Neural cell (in vitro differentiated cells): Measurements from ENCODE around the gene CD2AP.

ENCODE experiments used
- CTCF ChIP-seq: fragments of 450-650 bp; IDR thresholded peaks from 2 replicates; pipeline ENCODE4 v1.5.1; 2014; ENCODE audit warnings: antibody characterized with exemption, mild to moderate bottlenecking, moderate library complexity; ENCODE audit not compliant: poor library complexity, severe bottlenecking
- EP300 ChIP-seq: fragments of 450-650 bp; conservative IDR thresholded peaks from 2 replicates; pipeline ENCODE4 v1.6.1; 2014; ENCODE audit warnings: antibody characterized with exemption, mild to moderate bottlenecking, moderate library complexity; ENCODE audit not compliant: poor library complexity, severe bottlenecking
- EZH2 ChIP-seq: fragments of 200-600, 300-800 bp; shearing (Covaris generic), sonication (generic); IDR thresholded peaks from 2 replicates; pipeline ENCODE4 v1.6.1; 2014; ENCODE audit warnings: antibody characterized with exemption, low read length, borderline replicate concordance, mild to moderate bottlenecking; ENCODE audit not compliant: insufficient read depth, poor library complexity, severe bottlenecking
- MXI1 ChIP-seq: fragments of 450-650 bp; conservative IDR thresholded peaks from 2 replicates; pipeline ENCODE4 v1.6.1; 2014; ENCODE audit warnings: antibody characterized with exemption, mild to moderate bottlenecking; ENCODE audit not compliant: poor library complexity, severe bottlenecking
- POLR2AphosphoS5 ChIP-seq: IDR thresholded peaks from 2 replicates; pipeline ENCODE4 v1.6.1; 2012
- REST ChIP-seq: IDR thresholded peaks from 2 replicates; pipeline ENCODE4 v1.6.1; 2012; ENCODE audit warnings: borderline replicate concordance
- TAF1 ChIP-seq: IDR thresholded peaks from 2 replicates; pipeline ENCODE4 v1.6.1; 2012; ENCODE audit warnings: low read depth

- TF ChIP-seq EP300, result no peak
- TF ChIP-seq CTCF, result peak; percentile 81
- TF ChIP-seq POLR2AphosphoS5, result no peak
- no peak for TF ChIP-seq REST
- TF ChIP-seq TAF1, result no peak
- TF ChIP-seq MXI1, result no peak
- TF ChIP-seq EZH2, result no peak
Observed at GRCh38 chr6:47631269-47631772, 153.7 kb downstream of the CD2AP start.
